ENCODE data around the gene CLIC3.

DNA sequence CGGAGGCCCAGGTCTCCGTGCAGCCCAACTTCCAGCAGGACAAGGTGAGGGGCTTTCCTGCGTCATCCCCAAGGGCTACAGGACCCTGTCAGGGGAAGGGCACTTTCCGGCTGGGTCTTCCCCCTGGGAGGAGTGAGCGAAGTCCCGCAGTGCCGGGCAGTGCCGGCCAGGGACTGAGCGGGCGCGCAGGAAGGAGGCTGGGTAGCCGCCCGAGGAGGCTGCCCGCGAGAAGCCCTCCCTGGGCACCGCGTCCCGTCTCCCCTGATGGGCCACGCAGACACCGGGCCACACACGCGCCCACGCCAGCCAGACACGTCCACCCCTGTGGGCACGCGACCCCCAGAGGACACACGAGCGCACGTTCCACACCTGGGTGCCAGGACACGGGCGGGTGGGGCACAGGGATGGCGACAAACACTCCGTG lies 18.7 kb downstream of the CLIC3 start:
- TF ChIP-seq POLR2A (IDR thresholded peaks at IDR 0.05; ENCODE audit: low read length) (no peak), GATA1 (IDR thresholded peaks at IDR 0.05; ENCODE audit: low read depth, low read length) (no peak)

All from erythroblast (primary cell).